Mesenchymal stem cell (in vitro differentiated cells and primary cell): ENCODE measurements around the gene PHTF2.

Source experiments
- DNase-seq: peaks from one replicate; pipeline ENCODE4 v3.0.0-alpha.2; 2013
- H2AFZ ChIP-seq: one replicate; pipeline ENCODE4 v1.6.1; 2013; ENCODE audit warnings: low read depth, mild to moderate bottlenecking, control low read depth, inconsistent platforms, low read length, moderate library complexity
- H2AK5ac ChIP-seq: 2 replicates; pipeline ENCODE4 v1.6.1; 2013; ENCODE audit warnings: low read length, moderate library complexity, mild to moderate bottlenecking, inconsistent platforms; ENCODE audit not compliant: severe bottlenecking
- H2BK120ac ChIP-seq: one replicate; pipeline ENCODE4 v1.6.1; 2013; ENCODE audit warnings: low read depth, mild to moderate bottlenecking, inconsistent platforms, low read length, moderate library complexity
- H2BK12ac ChIP-seq, 2 experiments: one replicate each; pipeline ENCODE4 v1.6.1; 2013; ENCODE audit warnings: inconsistent platforms in 2 of 2, low read length in 2 of 2, mild to moderate bottlenecking in 2 of 2, moderate library complexity in 2 of 2, control low read depth in 1 of 2
- H2BK15ac ChIP-seq: one replicate; pipeline ENCODE4 v1.6.1; 2013; ENCODE audit warnings: mild to moderate bottlenecking, low read depth, inconsistent platforms; ENCODE audit not compliant: poor library complexity, severe bottlenecking
- H2BK5ac ChIP-seq: 2 replicates; pipeline ENCODE4 v1.6.1; 2013; ENCODE audit warnings: low read depth, mild to moderate bottlenecking, low read length, control low read depth, inconsistent platforms; ENCODE audit not compliant: poor library complexity, severe bottlenecking
- H3K14ac ChIP-seq, 2 experiments: one replicate each; pipeline ENCODE4 v1.6.1; 2013; ENCODE audit warnings: inconsistent platforms in 2 of 2, low read length in 2 of 2, control low read depth in 1 of 2, mild to moderate bottlenecking in 1 of 2, moderate library complexity in 1 of 2
- H3K18ac ChIP-seq, 2 experiments: one replicate each; pipeline ENCODE4 v1.6.1; 2013; ENCODE audit warnings: inconsistent platforms in 2 of 2, low read length in 2 of 2, control low read depth in 1 of 2, low read depth in 1 of 2, mild to moderate bottlenecking in 1 of 2
- H3K23ac ChIP-seq, 2 experiments: one replicate each; pipeline ENCODE4 v1.6.1; 2013; ENCODE audit warnings: inconsistent platforms in 2 of 2, low read length in 2 of 2, mild to moderate bottlenecking in 2 of 2, moderate library complexity in 2 of 2, control low read depth in 1 of 2
- H3K27ac ChIP-seq: 2 replicates; pipeline ENCODE4 v1.5.1; 2013; ENCODE audit warnings: mild to moderate bottlenecking, moderate library complexity, low read length, control low read depth, inconsistent platforms; ENCODE audit not compliant: poor library complexity, severe bottlenecking
- H3K27me3 ChIP-seq, 2 experiments: 2 replicates each; pipeline versions ENCODE4 v1.6.1 to v1.7.0; 2013; ENCODE audit warnings: low read length in 2 of 2, mild to moderate bottlenecking in 2 of 2, moderate library complexity in 2 of 2, control low read depth in 1 of 2, inconsistent platforms in 1 of 2; ENCODE audit not compliant: control insufficient read depth in 1 of 2, insufficient read depth in 1 of 2
- H3K36me3 ChIP-seq, 2 experiments: 2 replicates each; pipeline versions ENCODE4 v1.6.1 to v1.7.0; 2013; ENCODE audit warnings: low read length in 2 of 2, control low read depth in 1 of 2, inconsistent platforms in 1 of 2, low read depth in 1 of 2, mild to moderate bottlenecking in 1 of 2; ENCODE audit not compliant: insufficient read depth in 2 of 2, control insufficient read depth in 1 of 2
- H3K4ac ChIP-seq, 2 experiments: one replicate each; pipeline ENCODE4 v1.6.1; 2013; ENCODE audit warnings: inconsistent platforms in 2 of 2, low read length in 2 of 2, mild to moderate bottlenecking in 2 of 2, moderate library complexity in 2 of 2, control low read depth in 1 of 2, low read depth in 1 of 2
- H3K4me1 ChIP-seq: 2 replicates; pipeline ENCODE4 v1.6.1; 2013; ENCODE audit warnings: low read depth, low read length, control low read depth; ENCODE audit not compliant: control insufficient read depth, insufficient read depth
- H3K4me2 ChIP-seq: 2 replicates; pipeline ENCODE4 v1.6.1; 2013; ENCODE audit warnings: low read length, mild to moderate bottlenecking, inconsistent platforms; ENCODE audit not compliant: poor library complexity, severe bottlenecking
- H3K4me3 ChIP-seq, 2 experiments: 2 replicates each; pipeline versions ENCODE4 v1.5.1 to v1.7.0; 2013; ENCODE audit warnings: low read length in 2 of 2, mild to moderate bottlenecking in 2 of 2, control low read depth in 1 of 2, low read depth in 1 of 2; ENCODE audit not compliant: insufficient read depth in 1 of 2
- H3K79me1 ChIP-seq: replicated peaks from 2 replicates; pipeline ENCODE4 v1.6.1; 2013; ENCODE audit warnings: mild to moderate bottlenecking, control low read depth, low read length, inconsistent platforms; ENCODE audit not compliant: poor library complexity, severe bottlenecking
- H3K9ac ChIP-seq: 2 replicates; pipeline ENCODE4 v1.7.0; 2013; ENCODE audit warnings: mild to moderate bottlenecking, low read length, moderate library complexity
- H3K9me3 ChIP-seq: 2 replicates; pipeline ENCODE4 v1.7.0; 2013; ENCODE audit warnings: mild to moderate bottlenecking, low read length; ENCODE audit not compliant: control insufficient read depth
- H4K8ac ChIP-seq: one replicate; pipeline ENCODE4 v1.6.1; 2013; ENCODE audit warnings: inconsistent platforms, mild to moderate bottlenecking, low read length, moderate library complexity
- H4K91ac ChIP-seq: one replicate; pipeline ENCODE4 v1.6.1; 2013; ENCODE audit warnings: mild to moderate bottlenecking, low read length, inconsistent platforms
- WGBS: methylation state at CpG from one replicate; pipeline ENCODE4 v1.1.7; 2013; ENCODE audit warnings: mixed read lengths; 5-methylcytosine and 5-hydroxymethylcytosine counted together

Gene PHTF2

GRCh38 chr7:77895905-77896304 lies 97.3 kb downstream of the PHTF2 start:
- no peak overlapping the region for H3K4ac ChIP-seq
- no peak for DNase-seq
- H2BK12ac ChIP-seq: no peak overlapping the region
- H3K79me1 ChIP-seq: peaks cover 7% of the 10 kb centered on the region
- no peak overlapping the region for H3K27ac ChIP-seq
- H2BK5ac ChIP-seq: no peak overlapping the region
- no peaks in the 10 kb centered on the region for H3K27me3 ChIP-seq
- H4K91ac ChIP-seq: no peak overlapping the region
- 100% methylated on average over 1 of the region's 3 CpGs for WGBS
- no peak overlapping the region for H3K4me2 ChIP-seq
- H2AK5ac ChIP-seq: no peak overlapping the region
- no peak overlapping the region for H4K8ac ChIP-seq
- H3K36me3 ChIP-seq: peaks cover 1 to 2% of the 10 kb centered on the region in 2 experiments
- no peak overlapping the region for H3K18ac ChIP-seq
- H3K4me1 ChIP-seq: no peaks in the 10 kb centered on the region
- H3K23ac ChIP-seq: no peak overlapping the region
- no peak overlapping the region for H3K9ac ChIP-seq
- no peak overlapping the region for H2BK120ac ChIP-seq
- H3K4me3 ChIP-seq: no peak overlapping the region
- H2AFZ ChIP-seq: no peak overlapping the region
- no peak overlapping the region for H3K14ac ChIP-seq
- no peak overlapping the region for H2BK15ac ChIP-seq
- H3K9me3 ChIP-seq: no peaks in the 10 kb centered on the region

- H3K18ac ChIP-seq: no peak overlapping the region
- WGBS: no CpG with 5 or more reads among the region's 1 CpG
- H3K4me3 ChIP-seq: no peak overlapping the region
- no peaks in the 10 kb centered on the region for H3K4me1 ChIP-seq
- H4K91ac ChIP-seq: no peak overlapping the region
- no peak overlapping the region for H3K27ac ChIP-seq
- no peak for DNase-seq
- H4K8ac ChIP-seq: no peak overlapping the region
- H3K9ac ChIP-seq: no peak overlapping the region
- H2BK15ac ChIP-seq: no peak overlapping the region
- no peak overlapping the region for H2AK5ac ChIP-seq
- H2BK5ac ChIP-seq: no peak overlapping the region
- no peak overlapping the region for H3K4me2 ChIP-seq
- no peak overlapping the region for H3K14ac ChIP-seq
- H2BK120ac ChIP-seq: no peak overlapping the region
- no peaks in the 10 kb centered on the region for H3K27me3 ChIP-seq
- peaks cover 6 to 8% of the 10 kb centered on the region in 2 experiments for H3K36me3 ChIP-seq
- H3K4ac ChIP-seq: no peak overlapping the region
- no peak overlapping the region for H3K23ac ChIP-seq
- H3K79me1 ChIP-seq: peaks cover 8% of the 10 kb centered on the region
- no peak overlapping the region for H2AFZ ChIP-seq
- H3K9me3 ChIP-seq: no peaks in the 10 kb centered on the region
- no peak overlapping the region for H2BK12ac ChIP-seq
These were observed 98.5 kb downstream of the PHTF2 start for GRCh38 chr7:77897004-77897547.

- 80% methylated on average over 1 of the region's 2 CpGs for WGBS
- Histone ChIP-seq H2BK15ac (no peak overlapping the region), H3K4me2 (no peak overlapping the region)
These were observed 100.9 kb downstream of the PHTF2 start for GRCh38 chr7:77899516-77899915.

GRCh38 chr7:77903597-77903996 lies 105.0 kb downstream of the PHTF2 start:
- Histone ChIP-seq H2AK5ac (no peak overlapping the region), H3K4me3 (no peak overlapping the region), H2BK5ac (no peak overlapping the region), H2BK12ac (no peak overlapping the region), H3K23ac (no peak overlapping the region), H4K91ac (no peak overlapping the region), H3K4me2 (no peak overlapping the region), H3K27ac (no peak overlapping the region), H3K79me1 (peaks cover 5% of the 10 kb centered on the region), H3K27me3 (no peaks in the 10 kb centered on the region), H3K4me1 (no peaks in the 10 kb centered on the region), H2BK15ac (no peak overlapping the region), H3K4ac (no peak overlapping the region), H3K36me3 (peaks cover 6 to 11% of the 10 kb centered on the region in 2 experiments), H3K18ac (no peak overlapping the region), H2AFZ (no peak overlapping the region), H3K9me3 (no peaks in the 10 kb centered on the region), H4K8ac (no peak overlapping the region), H3K9ac (no peak overlapping the region), H2BK120ac (no peak overlapping the region), H3K14ac (no peak overlapping the region)
- WGBS: 87% methylated on average over 1 of the region's 2 CpGs
- DNase-seq: no peak

More at GRCh38 chr7:77899516-77899915, 100.9 kb downstream of the PHTF2 start:
- no peak overlapping the region for H3K18ac ChIP-seq
- H2BK5ac ChIP-seq: no peak overlapping the region
- H3K27ac ChIP-seq: no peak overlapping the region
- no peak overlapping the region for H2AFZ ChIP-seq
- H4K8ac ChIP-seq: no peak overlapping the region
- no peaks in the 10 kb centered on the region for H3K9me3 ChIP-seq
- H3K27me3 ChIP-seq: no peaks in the 10 kb centered on the region
- no peak overlapping the region for H3K4ac ChIP-seq
- no peak for DNase-seq
- peaks cover 6 to 11% of the 10 kb centered on the region in 2 experiments for H3K36me3 ChIP-seq
- no peak overlapping the region for H3K4me3 ChIP-seq
- no peak overlapping the region for H2BK120ac ChIP-seq
- no peak overlapping the region for H3K14ac ChIP-seq
- H3K23ac ChIP-seq: no peak overlapping the region
- no peak overlapping the region for H4K91ac ChIP-seq
- peaks cover 7% of the 10 kb centered on the region for H3K79me1 ChIP-seq
- no peak overlapping the region for H2AK5ac ChIP-seq
- H3K9ac ChIP-seq: no peak overlapping the region
- H2BK12ac ChIP-seq: no peak overlapping the region
- no peaks in the 10 kb centered on the region for H3K4me1 ChIP-seq
